ENCODE measurements around the gene PRR5L. TPM values are rescaled to one million over a fixed set of nuclear protein-coding genes. Genes with fewer than 3 reads are reported as not detected.

The PRR5L gene
- polyA plus RNA-seq, 1 of the 3 experiments (the other 2 are of a cell fraction) = 0.46 TPM

- peak; percentile 37 for DNase-seq
- TF ChIP-seq CTCF (IDR thresholded peaks at IDR 0.05) (peak; percentile 54), MAX (IDR thresholded peaks at IDR 0.05; ENCODE audit: low read depth) (no peak), ELF1 (IDR thresholded peaks at IDR 0.05) (no peak), SMC3 (IDR thresholded peaks at IDR 0.05; ENCODE audit: low read depth, low read length) (peak; percentile 44), RAD21 (IDR thresholded peaks at IDR 0.05; ENCODE audit: low read length) (peak; percentile 63), EZH2phosphoT487 (IDR thresholded peaks at IDR 0.05; ENCODE audit: borderline replicate concordance, low read depth) (no peak)
- Histone ChIP-seq H3K4me1 (ENCODE audit: control insufficient read depth in 1 of 2, insufficient read depth in 2 of 2, low read depth in 1 of 2, low read length in 1 of 2) (no peaks in the 10 kb centered on the region), H3K79me2 (ENCODE audit: insufficient read depth) (no peaks in the 10 kb centered on the region), H3K4me2 (no peak overlapping the region), H3K9me3 (no peaks in the 10 kb centered on the region), H3K36me3 (replicated peaks in 1 of 2; ENCODE audit: control insufficient read depth in 1 of 2, insufficient read depth in 2 of 2, low read length in 1 of 2) (no peaks in the 10 kb centered on the region), H2AFZ (ENCODE audit: low read depth) (no peak overlapping the region), H3F3A (replicated peaks; ENCODE audit: insufficient read depth) (no peaks in the 10 kb centered on the region), H3K27ac (ENCODE audit: low read depth in 2 of 2, low read length in 1 of 2) (no peak overlapping the region), H3K9me2 (no peaks in the 10 kb centered on the region), H4K20me1 (ENCODE audit: insufficient read depth) (no peaks in the 10 kb centered on the region), H3K27me3 (ENCODE audit: insufficient read depth) (no peaks in the 10 kb centered on the region), H3K4me3 (ENCODE audit: low read depth in 2 of 2, low read length in 1 of 2) (no peak overlapping the region), H3K9ac (no peak overlapping the region)
- ChIA-PET POLR2A (no interaction called here), CTCF (interaction anchor here (0.8 to 1.4 kb wide), 6 partner anchors 12 to 172 kb away, joined by 3 to 10 read pairs (median 3); no protein-coding TSS in a partner anchor)
- WGBS (ENCODE audit: low lambda C conversion rate) = 29% methylated on average over 3 of the region's 3 CpGs
Observed at GRCh38 chr11:36306888-36307287, 10.8 kb downstream of the PRR5L start.

- Histone ChIP-seq H3K9ac (no peak overlapping the region), H3K9me3 (no peaks in the 10 kb centered on the region), H3K4me2 (no peak overlapping the region), H3K4me1 (ENCODE audit: control insufficient read depth in 1 of 2, insufficient read depth in 2 of 2, low read depth in 1 of 2, low read length in 1 of 2) (no peaks in the 10 kb centered on the region), H3F3A (replicated peaks; ENCODE audit: insufficient read depth) (no peaks in the 10 kb centered on the region), H2AFZ (ENCODE audit: low read depth) (no peak overlapping the region), H3K27me3 (ENCODE audit: insufficient read depth) (no peaks in the 10 kb centered on the region; the same call in 1 of the 2 replicates), H3K9me2 (no peaks in the 10 kb centered on the region), H3K27ac (ENCODE audit: low read depth in 2 of 2, low read length in 1 of 2) (no peak overlapping the region), H3K36me3 (replicated peaks in 1 of 2; ENCODE audit: control insufficient read depth in 1 of 2, insufficient read depth in 2 of 2, low read length in 1 of 2) (no peaks in the 10 kb centered on the region), H4K20me1 (ENCODE audit: insufficient read depth) (no peaks in the 10 kb centered on the region), H3K79me2 (ENCODE audit: insufficient read depth) (no peaks in the 10 kb centered on the region), H3K4me3 (ENCODE audit: low read depth in 2 of 2, low read length in 1 of 2) (no peak overlapping the region)
- WGBS (ENCODE audit: low lambda C conversion rate) = 11% methylated on average over 1 of the region's 1 CpG
- DNase-seq = no peak
- TF ChIP-seq FOSL2 (IDR thresholded peaks at IDR 0.05; ENCODE audit: borderline replicate concordance, low read depth) (no peak), ELF1 (IDR thresholded peaks at IDR 0.05) (no peak), JUND (IDR thresholded peaks at IDR 0.05) (no peak), YY1 (IDR thresholded peaks at IDR 0.05; ENCODE audit: low read depth) (no peak), EP300 (IDR thresholded peaks at IDR 0.05; ENCODE audit: borderline replicate concordance in 1 of 2, low read depth in 1 of 2, low read length in 1 of 2) (no peak)
- POLR2A ChIA-PET = no interaction called here
- CTCF ChIA-PET = no interaction called here
Observed at GRCh38 chr11:36308577-36308976, 12.5 kb downstream of the PRR5L start.

GRCh38 chr11:36309779-36310178 is 13.7 kb downstream of the PRR5L start:
- no peak overlapping the region for H2AFZ ChIP-seq (ENCODE audit: low read depth)
- no peak overlapping the region for H3K27ac ChIP-seq (ENCODE audit: low read depth in 2 of 2, low read length in 1 of 2)
- POLR2A ChIA-PET = no interaction called here
- no peaks in the 10 kb centered on the region for H3K79me2 ChIP-seq (ENCODE audit: insufficient read depth)
- H3F3A ChIP-seq (replicated peaks; ENCODE audit: insufficient read depth) = no peaks in the 10 kb centered on the region
- no peak overlapping the region for H3K4me3 ChIP-seq (ENCODE audit: low read depth in 2 of 2, low read length in 1 of 2)
- H3K9me3 ChIP-seq = no peaks in the 10 kb centered on the region
- DNase-seq = no peak
- no peak overlapping the region for H3K9ac ChIP-seq
- H3K9me2 ChIP-seq = no peaks in the 10 kb centered on the region
- WGBS (ENCODE audit: low lambda C conversion rate) = 39% methylated on average over 4 of the region's 4 CpGs
- TF ChIP-seq JUND (IDR thresholded peaks at IDR 0.05) (no peak), IRF3 (IDR thresholded peaks at IDR 0.05; ENCODE audit: low read depth, low read length) (no peak), EZH2phosphoT487 (IDR thresholded peaks at IDR 0.05; ENCODE audit: borderline replicate concordance, low read depth) (no peak), PBX3 (IDR thresholded peaks at IDR 0.05) (no peak), TEAD4 (IDR thresholded peaks at IDR 0.05; ENCODE audit: borderline replicate concordance, insufficient read depth) (no peak), SIN3A (IDR thresholded peaks at IDR 0.05; ENCODE audit: borderline replicate concordance, low read depth, low read length) (no peak), ZBTB33 (IDR thresholded peaks at IDR 0.05; ENCODE audit: borderline replicate concordance, low read depth) (no peak), CHD2 (IDR thresholded peaks at IDR 0.05; ENCODE audit: low read length, partially characterized antibody) (no peak)
- no peaks in the 10 kb centered on the region for H4K20me1 ChIP-seq (ENCODE audit: insufficient read depth)
- no peak overlapping the region for H3K4me2 ChIP-seq
- CTCF ChIA-PET = no interaction called here
- H3K4me1 ChIP-seq (ENCODE audit: control insufficient read depth in 1 of 2, insufficient read depth in 2 of 2, low read depth in 1 of 2, low read length in 1 of 2) = no peaks in the 10 kb centered on the region
- no peaks in the 10 kb centered on the region; the same call in 1 of the 2 replicates for H3K27me3 ChIP-seq (ENCODE audit: insufficient read depth)
- H3K36me3 ChIP-seq (replicated peaks in 1 of 2; ENCODE audit: control insufficient read depth in 1 of 2, insufficient read depth in 2 of 2, low read length in 1 of 2) = no peaks in the 10 kb centered on the region

Measured in SK-N-SH (cell line).